GM13976 (cell line): ENCODE measurements around the gene PHLDB2.

Experiments
- DNase-seq: peaks from one replicate; pipeline ENCODE4 v3.0.0; 2012; ENCODE audit warnings: low spot score
- in situ Hi-C: fragments of 300-500 bp; cut with MboI; formaldehyde crosslinking; loops from one replicate; pipeline ENCODE4 v1.12.0; 2022; ENCODE audit warnings: low sequenced_read_pairs, mixed read lengths, inconsistent platforms; ENCODE audit not compliant: unreplicated experiment
- TF ChIP-seq, protein P1 (sequence below): IDR thresholded peaks from 2 replicates; pipeline ENCODE4 v1.5.1; 2012; ENCODE audit warnings: borderline replicate concordance, mild to moderate bottlenecking; ENCODE audit not compliant: insufficient read depth; ENCODE audit errors: extremely low read depth, missing control alignments, control extremely low read depth

The PHLDB2 gene

DNA sequence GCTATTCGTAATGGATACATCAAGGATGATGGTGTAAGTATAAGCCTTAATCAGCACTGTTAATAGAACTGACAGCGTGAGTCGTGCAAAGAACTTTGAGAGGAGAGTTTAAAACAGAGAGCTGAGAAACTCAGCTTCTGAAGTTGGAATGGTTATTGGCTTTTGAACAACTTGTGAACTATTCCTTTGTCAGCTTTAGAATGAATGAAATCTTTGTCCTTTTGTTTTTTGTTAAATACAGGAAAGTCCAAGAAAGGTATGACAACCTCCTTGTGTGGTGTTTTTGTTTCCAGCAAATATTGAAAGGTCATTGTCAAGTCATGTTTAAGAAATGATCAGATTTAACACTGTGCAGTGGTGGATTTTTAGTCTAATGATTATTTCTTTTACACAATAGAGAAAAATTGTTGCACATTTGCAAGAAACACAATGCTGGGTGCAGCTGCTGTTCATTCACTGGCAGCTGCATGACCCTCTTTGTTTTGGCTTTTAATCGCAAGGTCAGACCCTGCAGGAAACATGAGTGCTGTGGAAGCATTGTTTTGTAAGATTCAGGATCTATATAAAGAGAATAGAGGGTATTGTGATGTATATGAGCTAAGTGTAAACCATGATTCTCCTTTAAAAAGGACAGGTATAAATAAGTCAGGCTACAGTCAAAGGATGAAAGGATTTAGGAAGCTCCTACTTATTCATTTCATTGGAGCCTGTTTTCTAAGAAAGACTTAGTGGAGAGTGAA, 98.1 kb downstream of the PHLDB2 start:
- no peak for DNase-seq
- TF ChIP-seq, protein P1, sequence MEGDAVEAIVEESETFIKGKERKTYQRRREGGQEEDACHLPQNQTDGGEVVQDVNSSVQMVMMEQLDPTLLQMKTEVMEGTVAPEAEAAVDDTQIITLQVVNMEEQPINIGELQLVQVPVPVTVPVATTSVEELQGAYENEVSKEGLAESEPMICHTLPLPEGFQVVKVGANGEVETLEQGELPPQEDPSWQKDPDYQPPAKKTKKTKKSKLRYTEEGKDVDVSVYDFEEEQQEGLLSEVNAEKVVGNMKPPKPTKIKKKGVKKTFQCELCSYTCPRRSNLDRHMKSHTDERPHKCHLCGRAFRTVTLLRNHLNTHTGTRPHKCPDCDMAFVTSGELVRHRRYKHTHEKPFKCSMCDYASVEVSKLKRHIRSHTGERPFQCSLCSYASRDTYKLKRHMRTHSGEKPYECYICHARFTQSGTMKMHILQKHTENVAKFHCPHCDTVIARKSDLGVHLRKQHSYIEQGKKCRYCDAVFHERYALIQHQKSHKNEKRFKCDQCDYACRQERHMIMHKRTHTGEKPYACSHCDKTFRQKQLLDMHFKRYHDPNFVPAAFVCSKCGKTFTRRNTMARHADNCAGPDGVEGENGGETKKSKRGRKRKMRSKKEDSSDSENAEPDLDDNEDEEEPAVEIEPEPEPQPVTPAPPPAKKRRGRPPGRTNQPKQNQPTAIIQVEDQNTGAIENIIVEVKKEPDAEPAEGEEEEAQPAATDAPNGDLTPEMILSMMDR = no peak
- in situ Hi-C loops = no loop called here

DNA sequence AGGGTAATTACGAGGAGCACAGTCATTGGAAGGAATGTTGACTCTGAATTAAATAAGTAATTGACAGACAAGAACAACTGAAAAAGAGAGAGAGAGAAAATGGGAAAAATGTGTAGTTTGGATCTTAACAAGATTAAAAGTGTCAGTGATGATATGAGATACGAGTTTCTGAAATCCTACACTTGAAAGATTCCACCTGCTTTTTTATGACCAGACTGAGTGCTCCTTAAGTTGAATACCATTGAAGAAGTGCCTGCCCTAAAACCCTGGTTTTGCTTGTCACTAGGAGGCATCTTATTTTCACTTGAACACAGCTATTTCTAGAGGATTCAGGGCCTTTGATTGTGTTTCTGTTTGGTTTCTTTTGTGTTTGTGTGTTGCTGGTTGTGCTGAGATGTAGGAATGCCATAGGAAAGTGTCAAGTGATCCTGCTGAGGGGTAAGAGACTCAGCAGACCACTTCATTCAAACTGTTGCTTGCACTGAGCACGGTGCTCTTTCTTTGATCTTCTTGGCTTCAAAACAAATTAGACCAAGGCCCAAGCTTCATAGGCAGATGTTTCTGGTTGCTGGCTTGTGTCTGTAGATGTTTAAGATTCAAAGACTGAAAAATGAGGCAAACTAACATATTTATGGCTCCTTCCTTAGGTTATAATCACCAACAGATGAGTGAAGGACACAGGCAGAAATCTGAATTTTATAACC, 102.5 kb downstream of the PHLDB2 start:
- no peak for DNase-seq
- TF ChIP-seq, protein P1 = no peak
- in situ Hi-C loops = no loop called here

DNA sequence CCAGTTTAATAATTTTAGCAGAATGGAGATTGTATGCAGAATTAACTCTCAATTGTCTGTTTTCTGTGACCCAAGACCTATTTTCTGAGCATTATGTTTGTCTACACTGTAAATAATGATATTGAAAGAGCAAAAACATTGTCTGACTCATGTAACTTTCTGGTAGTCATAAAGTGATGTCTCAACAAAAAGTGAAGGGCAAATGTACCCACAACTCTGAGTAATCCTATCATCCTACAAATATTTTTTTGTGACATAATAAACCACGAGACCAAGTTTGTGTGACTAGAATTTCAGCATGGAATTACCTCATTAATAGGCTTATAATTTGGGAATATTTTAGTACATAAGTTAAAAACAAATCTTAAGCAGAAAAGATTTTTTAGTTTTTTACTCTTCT, 104.4 kb downstream of the PHLDB2 start:
- DNase-seq = no peak
- TF ChIP-seq, protein P1 = no peak
- in situ Hi-C loops = no loop called here

DNA sequence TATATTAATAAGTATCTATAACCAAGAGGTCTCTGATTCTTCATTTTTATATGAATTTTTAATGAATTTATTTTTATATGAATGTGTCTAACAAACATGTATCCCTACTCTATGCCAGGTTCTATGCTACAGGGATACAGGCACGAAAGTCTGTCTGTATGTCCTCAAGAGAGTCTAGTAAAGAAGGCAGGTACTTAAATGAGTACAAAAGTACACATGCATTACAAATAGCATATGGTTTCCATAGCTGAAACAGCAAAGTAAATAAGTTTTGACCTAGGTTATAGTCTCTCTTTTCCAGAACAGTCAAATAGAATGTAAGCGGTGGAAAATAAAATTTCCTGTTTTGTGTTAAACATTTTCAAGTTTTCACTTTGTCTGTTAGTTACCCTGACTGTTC, 106.4 kb downstream of the PHLDB2 start:
- in situ Hi-C loops = no loop called here
- TF ChIP-seq, protein P1 = no peak
- no peak for DNase-seq

DNA sequence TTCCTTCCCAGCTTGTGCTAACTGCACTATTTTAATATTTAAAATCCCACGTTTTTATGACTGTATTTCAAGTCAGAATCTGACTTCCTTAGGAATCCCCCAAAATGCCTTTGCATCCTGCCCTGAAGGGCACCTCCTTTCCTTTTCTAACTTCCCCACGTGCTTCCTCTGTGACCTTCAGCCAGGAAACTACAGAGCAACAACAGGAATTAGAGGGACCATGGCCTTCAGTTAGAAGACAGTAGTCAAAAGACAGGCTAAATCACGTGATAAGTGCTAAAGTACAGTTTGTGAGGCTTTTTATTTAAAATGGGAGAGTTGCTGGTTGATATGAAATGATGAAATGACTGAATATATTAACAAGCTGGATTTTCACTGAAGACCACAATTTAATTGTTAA, 108.0 kb downstream of the PHLDB2 start:
- DNase-seq = no peak
- TF ChIP-seq, protein P1 = no peak
- in situ Hi-C loops = no loop called here

DNA sequence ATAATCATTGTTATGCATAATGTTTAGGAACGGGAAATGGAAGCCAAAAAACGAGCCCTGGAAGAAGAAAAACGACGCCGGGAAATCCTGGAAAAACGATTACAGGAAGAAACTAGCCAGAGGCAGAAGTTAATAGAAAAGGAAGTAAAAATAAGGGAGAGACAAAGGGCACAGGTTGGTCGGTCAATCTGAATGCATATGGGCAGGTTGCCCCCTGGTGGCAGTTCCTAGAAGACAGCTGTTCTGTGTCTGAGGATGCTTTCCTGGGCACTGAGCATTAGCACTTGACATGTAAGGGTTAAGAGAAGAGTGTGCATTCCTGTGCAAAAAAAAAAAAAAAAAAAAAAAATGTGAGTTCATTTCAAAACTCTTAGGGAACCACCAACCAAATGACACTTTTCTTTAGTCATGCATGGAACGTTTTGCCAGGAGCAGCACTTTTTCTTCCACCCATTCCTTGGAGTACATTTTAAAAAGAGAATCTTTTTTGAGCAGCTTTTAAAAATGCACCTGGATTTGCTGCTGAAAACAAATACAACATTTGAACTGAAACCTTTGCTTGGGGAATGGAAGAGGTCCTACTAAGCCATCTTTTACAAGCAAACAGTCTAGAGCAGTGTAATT, 108.7 kb downstream of the PHLDB2 start:
- in situ Hi-C loops = no loop called here
- DNase-seq = peak; percentile 37
- TF ChIP-seq, protein P1 = peak; percentile 76
